Measurements from ENCODE around the gene ARHGEF39.

Gene ARHGEF39

DNA sequence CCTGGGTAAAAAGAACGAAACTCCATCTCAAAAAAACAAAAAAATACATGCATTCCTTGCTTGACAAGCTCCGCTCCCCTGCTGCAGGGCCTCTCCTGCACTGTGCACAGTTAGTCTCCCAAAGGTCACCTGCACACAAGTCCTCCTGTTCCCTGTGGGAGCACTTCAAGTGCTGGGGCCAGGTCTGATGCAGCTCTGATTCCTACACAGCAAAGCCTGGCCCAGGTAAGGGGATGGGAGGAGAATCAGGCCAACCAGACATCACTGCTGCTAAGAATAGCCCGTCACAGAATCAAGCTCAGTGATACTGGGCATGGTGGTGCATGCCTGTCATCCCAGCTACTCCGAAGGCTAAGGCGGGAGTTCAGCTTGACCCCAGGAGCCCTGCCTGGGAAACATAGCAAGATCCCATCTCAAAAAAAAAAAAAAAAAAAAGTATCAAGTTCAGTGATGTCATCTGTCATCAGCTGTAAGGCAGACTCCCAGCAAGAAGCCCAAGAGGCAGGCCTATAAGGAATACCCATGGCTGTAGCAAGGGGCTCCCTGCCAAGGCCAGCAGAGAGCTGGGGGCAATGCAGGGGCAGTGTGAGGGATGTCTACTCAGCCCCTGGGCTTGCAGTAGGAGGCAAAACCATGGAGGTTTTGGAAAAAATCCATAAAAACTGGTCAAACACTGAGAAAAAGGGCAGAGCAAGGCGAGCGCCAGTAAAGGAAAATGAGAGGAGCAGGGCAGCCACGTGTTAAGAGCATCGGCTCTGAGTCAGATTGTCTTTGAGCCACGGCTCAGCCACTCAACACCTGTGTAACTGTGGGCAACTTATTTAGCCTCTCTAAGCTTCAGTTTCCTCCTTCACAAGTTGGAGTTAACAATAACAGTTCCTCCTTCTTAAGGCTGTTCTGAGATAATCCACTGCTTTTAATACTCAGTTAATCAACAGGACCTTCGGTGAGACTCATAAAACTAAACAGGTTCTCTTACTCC, 21.5 kb upstream of the ARHGEF39 start:
- peak overlapping the region; percentile 35 for H2AFZ ChIP-seq
- no peaks in the 10 kb centered on the region for H3K27me3 ChIP-seq (ENCODE audit: control insufficient read depth, insufficient read depth, low read length)
- H3K4me1 ChIP-seq, result peaks cover 8% of the 10 kb centered on the region
- no peak overlapping the region for H3K4me2 ChIP-seq (ENCODE audit: low read length)
- peak overlapping the region; percentile 70 for H3K27ac ChIP-seq
- H3K9me3 ChIP-seq (ENCODE audit: control insufficient read depth, low read length), result no peaks in the 10 kb centered on the region
- no peaks in the 10 kb centered on the region for H3K79me2 ChIP-seq
- H3K9ac ChIP-seq, result no peak overlapping the region
- no peak overlapping the region for H3K4me3 ChIP-seq (ENCODE audit: low read depth, low read length)
- TF ChIP-seq, protein P1, sequence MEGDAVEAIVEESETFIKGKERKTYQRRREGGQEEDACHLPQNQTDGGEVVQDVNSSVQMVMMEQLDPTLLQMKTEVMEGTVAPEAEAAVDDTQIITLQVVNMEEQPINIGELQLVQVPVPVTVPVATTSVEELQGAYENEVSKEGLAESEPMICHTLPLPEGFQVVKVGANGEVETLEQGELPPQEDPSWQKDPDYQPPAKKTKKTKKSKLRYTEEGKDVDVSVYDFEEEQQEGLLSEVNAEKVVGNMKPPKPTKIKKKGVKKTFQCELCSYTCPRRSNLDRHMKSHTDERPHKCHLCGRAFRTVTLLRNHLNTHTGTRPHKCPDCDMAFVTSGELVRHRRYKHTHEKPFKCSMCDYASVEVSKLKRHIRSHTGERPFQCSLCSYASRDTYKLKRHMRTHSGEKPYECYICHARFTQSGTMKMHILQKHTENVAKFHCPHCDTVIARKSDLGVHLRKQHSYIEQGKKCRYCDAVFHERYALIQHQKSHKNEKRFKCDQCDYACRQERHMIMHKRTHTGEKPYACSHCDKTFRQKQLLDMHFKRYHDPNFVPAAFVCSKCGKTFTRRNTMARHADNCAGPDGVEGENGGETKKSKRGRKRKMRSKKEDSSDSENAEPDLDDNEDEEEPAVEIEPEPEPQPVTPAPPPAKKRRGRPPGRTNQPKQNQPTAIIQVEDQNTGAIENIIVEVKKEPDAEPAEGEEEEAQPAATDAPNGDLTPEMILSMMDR (IDR thresholded peaks at IDR 0.05), result no peak
- H3K36me3 ChIP-seq (ENCODE audit: control insufficient read depth, insufficient read depth, low read length), result no peaks in the 10 kb centered on the region

GRCh38 chr9:35685506-35685905, 20.5 kb upstream of the ARHGEF39 start:
- Histone ChIP-seq H3K4me1 (peaks cover 8% of the 10 kb centered on the region), H3K27ac (no peak overlapping the region), H3K9me3 (ENCODE audit: control insufficient read depth, low read length) (no peaks in the 10 kb centered on the region), H3K9ac (no peak overlapping the region), H3K4me3 (ENCODE audit: low read depth, low read length) (no peak overlapping the region), H3K79me2 (no peaks in the 10 kb centered on the region), H3K4me2 (ENCODE audit: low read length) (no peak overlapping the region), H3K36me3 (ENCODE audit: control insufficient read depth, insufficient read depth, low read length) (no peaks in the 10 kb centered on the region), H2AFZ (no peak overlapping the region), H3K27me3 (ENCODE audit: control insufficient read depth, insufficient read depth, low read length) (no peaks in the 10 kb centered on the region)
- TF ChIP-seq, protein P1 (IDR thresholded peaks at IDR 0.05), result no peak

GRCh38 chr9:35684921-35685320, 19.9 kb upstream of the ARHGEF39 start:
- no peak overlapping the region for H2AFZ ChIP-seq
- no peak overlapping the region for H3K27ac ChIP-seq
- H3K27me3 ChIP-seq (ENCODE audit: control insufficient read depth, insufficient read depth, low read length), result no peaks in the 10 kb centered on the region
- H3K9me3 ChIP-seq (ENCODE audit: control insufficient read depth, low read length), result no peaks in the 10 kb centered on the region
- no peaks in the 10 kb centered on the region for H3K36me3 ChIP-seq (ENCODE audit: control insufficient read depth, insufficient read depth, low read length)
- H3K4me1 ChIP-seq, result peaks cover 8% of the 10 kb centered on the region
- H3K79me2 ChIP-seq, result no peaks in the 10 kb centered on the region
- H3K9ac ChIP-seq, result no peak overlapping the region
- TF ChIP-seq, protein P1 (IDR thresholded peaks at IDR 0.05), result no peak
- no peak overlapping the region for H3K4me2 ChIP-seq (ENCODE audit: low read length)
- no peak overlapping the region for H3K4me3 ChIP-seq (ENCODE audit: low read depth, low read length)

DNA sequence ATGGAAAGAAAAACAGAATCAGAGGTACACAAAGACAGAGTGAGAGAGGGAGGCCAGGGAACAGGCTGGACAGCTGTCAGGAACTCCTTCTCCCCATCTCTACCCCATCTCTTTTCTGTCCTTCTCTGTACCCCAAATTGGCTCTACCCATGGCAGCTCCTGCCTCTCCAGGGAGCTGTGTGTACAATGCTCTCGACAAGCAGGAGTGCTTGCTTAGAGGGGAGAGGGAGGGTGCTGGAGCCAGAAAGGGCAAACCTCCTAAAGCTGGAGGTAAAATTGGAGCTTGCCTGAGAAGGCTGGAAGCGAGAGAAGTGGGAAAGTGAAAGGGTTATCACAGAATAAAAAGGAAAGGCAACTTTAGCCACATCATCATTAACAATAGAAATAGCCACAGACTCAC, 18.3 kb upstream of the ARHGEF39 start:
- no peak overlapping the region for H3K27ac ChIP-seq
- H3K27me3 ChIP-seq (ENCODE audit: control insufficient read depth, insufficient read depth, low read length), result no peaks in the 10 kb centered on the region
- peaks cover 8% of the 10 kb centered on the region for H3K4me1 ChIP-seq
- H3K79me2 ChIP-seq, result no peaks in the 10 kb centered on the region
- H3K4me3 ChIP-seq (ENCODE audit: low read depth, low read length), result no peak overlapping the region
- no peaks in the 10 kb centered on the region for H3K36me3 ChIP-seq (ENCODE audit: control insufficient read depth, insufficient read depth, low read length)
- no peak overlapping the region for H3K4me2 ChIP-seq (ENCODE audit: low read length)
- H3K9me3 ChIP-seq (ENCODE audit: control insufficient read depth, low read length), result no peaks in the 10 kb centered on the region
- TF ChIP-seq, protein P1 (IDR thresholded peaks at IDR 0.05), result no peak
- no peak overlapping the region for H3K9ac ChIP-seq
- no peak overlapping the region for H2AFZ ChIP-seq
